ENCODE measurements around the gene RPLP1.
A peak's percentile ranks its signal among the peaks of the same experiment; 100 is the strongest.

Gene RPLP1

DNA sequence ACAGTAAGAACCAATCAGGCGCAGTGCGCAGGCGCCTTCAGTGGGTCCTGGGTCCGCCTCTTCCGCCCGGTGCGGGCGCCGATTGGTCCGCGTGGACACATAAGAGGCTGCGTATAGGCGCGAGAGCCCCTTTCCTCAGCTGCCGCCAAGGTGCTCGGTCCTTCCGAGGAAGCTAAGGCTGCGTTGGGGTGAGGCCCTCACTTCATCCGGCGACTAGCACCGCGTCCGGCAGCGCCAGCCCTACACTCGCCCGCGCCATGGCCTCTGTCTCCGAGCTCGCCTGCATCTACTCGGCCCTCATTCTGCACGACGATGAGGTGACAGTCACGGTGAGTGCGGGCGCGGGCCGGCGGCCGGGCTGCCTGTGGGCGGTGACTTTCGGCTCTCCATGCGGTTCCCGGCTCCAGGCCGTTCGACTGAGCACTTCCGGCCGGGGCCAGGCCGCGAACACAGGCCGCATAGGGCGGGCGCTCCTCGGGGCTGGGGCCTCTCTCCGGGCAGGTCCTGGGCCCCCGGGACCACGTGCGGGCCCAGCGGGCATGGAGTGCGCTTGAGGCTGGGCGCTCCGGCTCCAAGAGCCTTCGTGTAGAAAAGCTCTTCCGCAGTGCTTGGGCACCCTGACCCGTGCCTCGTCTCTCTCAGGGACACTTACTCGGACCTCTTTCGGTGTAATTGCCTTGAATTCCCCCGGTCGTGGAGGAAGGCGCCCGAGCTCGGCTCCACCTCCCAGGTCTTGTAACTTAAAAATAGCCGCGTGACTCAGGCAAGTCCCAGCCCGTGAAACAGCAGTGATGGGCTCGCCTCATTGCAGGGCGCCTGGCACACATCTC is at the start of gene RPLP1:
RPLP1 (plus strand) TSS at position 127 of the 830 bp plus-strand sequence; CDS start at position 258, 131 bp downstream.
- Histone ChIP-seq H3K4me1 (ENCODE audit: control insufficient read depth, insufficient read depth, low read length, unreplicated experiment) (peaks cover 31% of the 10 kb centered on the region), H3K79me2 (ENCODE audit: control insufficient read depth, insufficient read depth, low read length, unreplicated experiment) (peaks cover 39% of the 10 kb centered on the region), H2AFZ (ENCODE audit: low read length, unreplicated experiment) (peak within 1 kb of the TSS; percentile 96), H3K27me3 (ENCODE audit: insufficient read depth, low read length) (no peaks in the 10 kb centered on the region), H3K36me3 (ENCODE audit: insufficient read depth, low read length) (peaks cover 46% of the 10 kb centered on the region), H3K4me3 (ENCODE audit: low read depth, low read length) (peak within 1 kb of the TSS; percentile 81), H3K27ac (ENCODE audit: low read depth, low read length) (peak within 1 kb of the TSS; percentile 74)

DNA sequence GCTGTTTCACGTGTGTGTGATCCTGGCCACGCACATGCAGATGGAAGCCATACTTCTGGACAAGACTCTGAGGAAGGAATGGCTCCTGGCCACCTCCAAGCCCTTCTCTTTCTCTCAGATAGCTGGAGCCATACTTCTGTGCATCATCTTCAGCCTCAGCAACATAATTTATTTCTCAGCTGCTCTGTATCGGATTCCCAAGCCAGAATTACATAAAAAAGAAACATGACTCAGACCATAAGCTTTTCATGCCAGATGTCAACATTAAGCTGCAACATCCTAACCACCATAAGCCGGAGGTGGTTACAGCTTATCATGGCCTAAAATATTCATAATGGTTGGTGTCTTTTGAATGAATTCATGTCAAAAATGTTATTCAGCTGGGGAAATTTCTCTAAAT is 49.0 kb upstream of the RPLP1 start:
- peaks cover 28% of the 10 kb centered on the region for H3K4me1 ChIP-seq (ENCODE audit: control insufficient read depth, insufficient read depth, low read length, unreplicated experiment)
- H3K27me3 ChIP-seq (ENCODE audit: insufficient read depth, low read length): no peaks in the 10 kb centered on the region
- H3K27ac ChIP-seq (ENCODE audit: low read depth, low read length): peak overlapping the region; percentile 42
- no peaks in the 10 kb centered on the region for H3K36me3 ChIP-seq (ENCODE audit: insufficient read depth, low read length)
- no peak overlapping the region; the same call in 1 of the 2 replicates for H3K4me3 ChIP-seq (ENCODE audit: low read depth, low read length)
- no peak overlapping the region for H2AFZ ChIP-seq (ENCODE audit: low read length, unreplicated experiment)
- no peaks in the 10 kb centered on the region for H3K79me2 ChIP-seq (ENCODE audit: control insufficient read depth, insufficient read depth, low read length, unreplicated experiment)

DNA sequence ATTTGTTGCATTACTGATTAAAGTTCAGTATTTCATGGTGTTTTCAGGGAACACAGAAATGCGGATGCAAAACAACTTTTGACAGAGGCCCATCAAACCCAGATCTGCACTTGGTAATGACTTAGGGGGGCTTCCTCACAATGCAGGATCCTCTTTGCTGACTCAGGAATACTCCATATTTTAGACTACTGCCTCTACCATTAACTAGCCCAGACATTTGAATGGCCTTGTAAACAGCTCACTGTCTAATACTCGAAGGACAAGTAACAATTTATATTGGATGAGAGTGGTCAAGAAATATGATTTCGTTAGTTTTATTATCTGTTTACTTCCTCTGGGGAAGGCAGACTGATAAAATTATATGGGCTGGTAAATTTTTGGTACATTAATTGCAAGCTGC is 47.5 kb upstream of the RPLP1 start:
- Histone ChIP-seq H3K27me3 (ENCODE audit: insufficient read depth, low read length) (no peaks in the 10 kb centered on the region), H3K79me2 (ENCODE audit: control insufficient read depth, insufficient read depth, low read length, unreplicated experiment) (peaks cover under 1% of the 10 kb centered on the region), H3K4me3 (ENCODE audit: low read depth, low read length) (no peak overlapping the region), H3K27ac (ENCODE audit: low read depth, low read length) (no peak overlapping the region), H3K4me1 (ENCODE audit: control insufficient read depth, insufficient read depth, low read length, unreplicated experiment) (peaks cover 20% of the 10 kb centered on the region), H3K36me3 (ENCODE audit: insufficient read depth, low read length) (no peaks in the 10 kb centered on the region), H2AFZ (ENCODE audit: low read length, unreplicated experiment) (no peak overlapping the region)

DNA sequence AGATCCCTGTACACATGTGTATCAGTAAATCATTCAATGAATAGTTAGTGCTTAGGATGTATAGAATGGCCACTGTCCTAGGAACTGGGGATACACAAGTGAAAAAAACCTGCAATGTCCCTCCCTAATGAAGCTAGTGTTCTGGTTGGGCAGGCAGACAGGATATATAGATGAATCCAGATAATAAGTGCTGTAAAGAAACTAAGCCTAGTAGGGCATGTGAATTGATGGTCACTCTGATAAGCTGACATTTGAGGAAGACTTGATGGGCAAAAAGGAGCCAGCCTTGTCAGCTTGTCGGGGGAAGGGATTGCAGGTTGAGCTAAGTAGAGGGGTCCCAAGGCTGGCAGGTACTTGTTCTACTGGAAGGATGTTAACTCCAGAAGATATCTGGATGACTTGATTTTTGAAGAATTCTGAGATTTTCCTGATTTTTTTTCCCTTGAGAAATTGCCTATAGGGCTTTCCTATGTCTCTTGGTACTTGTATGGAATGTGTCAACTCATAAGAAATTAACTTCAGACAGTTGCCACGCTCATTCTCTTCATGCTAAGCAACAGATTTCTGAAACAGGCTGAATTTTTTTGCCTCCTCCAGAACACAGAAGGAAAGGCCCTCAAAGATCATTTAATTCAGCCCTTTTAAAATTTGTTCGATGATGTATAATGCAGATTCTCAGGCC is 44.8 kb upstream of the RPLP1 start:
- H3K36me3 ChIP-seq (ENCODE audit: insufficient read depth, low read length): no peaks in the 10 kb centered on the region
- peaks cover 4% of the 10 kb centered on the region for H3K79me2 ChIP-seq (ENCODE audit: control insufficient read depth, insufficient read depth, low read length, unreplicated experiment)
- no peak overlapping the region for H2AFZ ChIP-seq (ENCODE audit: low read length, unreplicated experiment)
- peaks cover 21% of the 10 kb centered on the region for H3K4me1 ChIP-seq (ENCODE audit: control insufficient read depth, insufficient read depth, low read length, unreplicated experiment)
- H3K27ac ChIP-seq (ENCODE audit: low read depth, low read length): no peak overlapping the region
- H3K4me3 ChIP-seq (ENCODE audit: low read depth, low read length): no peak overlapping the region
- no peaks in the 10 kb centered on the region for H3K27me3 ChIP-seq (ENCODE audit: insufficient read depth, low read length)

DNA sequence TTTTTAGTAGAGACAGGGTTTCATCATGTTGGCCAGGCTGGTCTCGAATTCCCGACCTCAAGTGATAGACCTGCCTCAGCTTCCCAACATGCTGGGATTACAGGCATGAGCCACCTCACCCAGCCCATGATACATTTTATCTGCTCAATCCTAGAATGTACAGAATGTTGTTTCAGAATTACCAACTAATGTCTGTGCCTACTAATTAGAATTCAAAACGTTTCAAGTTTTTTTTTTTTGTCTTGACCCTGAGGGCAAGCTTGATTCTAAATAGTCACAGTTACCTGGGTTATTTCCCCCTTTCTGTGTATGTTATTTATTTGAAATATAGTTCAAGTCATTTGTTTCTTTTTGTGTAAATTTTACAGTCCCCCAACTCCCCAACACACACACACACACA is 43.8 kb upstream of the RPLP1 start:
- H2AFZ ChIP-seq (ENCODE audit: low read length, unreplicated experiment): no peak overlapping the region
- no peak overlapping the region for H3K27ac ChIP-seq (ENCODE audit: low read depth, low read length)
- H3K79me2 ChIP-seq (ENCODE audit: control insufficient read depth, insufficient read depth, low read length, unreplicated experiment): peaks cover 9% of the 10 kb centered on the region
- H3K4me1 ChIP-seq (ENCODE audit: control insufficient read depth, insufficient read depth, low read length, unreplicated experiment): peaks cover 22% of the 10 kb centered on the region
- no peak overlapping the region for H3K4me3 ChIP-seq (ENCODE audit: low read depth, low read length)
- no peaks in the 10 kb centered on the region for H3K36me3 ChIP-seq (ENCODE audit: insufficient read depth, low read length)
- H3K27me3 ChIP-seq (ENCODE audit: insufficient read depth, low read length): no peaks in the 10 kb centered on the region

DNA sequence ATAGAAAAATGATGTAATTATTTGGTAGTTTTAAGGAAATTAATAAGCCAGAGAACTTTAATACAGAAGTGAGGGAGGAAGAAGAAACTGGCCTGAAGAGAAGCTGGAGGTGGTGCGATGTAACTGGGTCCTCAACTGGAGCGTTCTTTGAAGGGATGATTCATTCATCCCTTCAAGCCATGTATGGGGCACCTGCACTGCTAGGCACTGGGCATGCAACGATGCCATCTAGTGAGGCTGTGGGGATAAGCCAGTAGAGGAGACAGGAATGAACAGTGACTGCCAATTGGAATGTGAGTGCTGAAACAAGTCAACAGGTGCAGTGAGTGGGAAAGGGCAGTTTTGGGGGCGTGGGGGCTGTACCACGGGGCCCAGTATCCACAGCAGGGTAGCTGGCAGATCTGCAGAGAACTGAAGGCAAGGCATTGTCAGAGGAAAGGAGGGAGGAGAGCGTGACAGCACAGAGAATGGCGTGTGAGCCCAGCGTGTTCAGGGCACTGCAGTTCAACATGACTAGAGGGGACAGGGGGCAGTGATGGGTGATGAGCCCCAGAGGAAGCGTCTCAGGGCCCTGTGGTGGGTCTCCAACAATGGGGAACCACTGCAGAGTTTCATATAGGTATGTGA is 42.3 kb upstream of the RPLP1 start:
- no peak overlapping the region for H3K4me3 ChIP-seq (ENCODE audit: low read depth, low read length)

DNA sequence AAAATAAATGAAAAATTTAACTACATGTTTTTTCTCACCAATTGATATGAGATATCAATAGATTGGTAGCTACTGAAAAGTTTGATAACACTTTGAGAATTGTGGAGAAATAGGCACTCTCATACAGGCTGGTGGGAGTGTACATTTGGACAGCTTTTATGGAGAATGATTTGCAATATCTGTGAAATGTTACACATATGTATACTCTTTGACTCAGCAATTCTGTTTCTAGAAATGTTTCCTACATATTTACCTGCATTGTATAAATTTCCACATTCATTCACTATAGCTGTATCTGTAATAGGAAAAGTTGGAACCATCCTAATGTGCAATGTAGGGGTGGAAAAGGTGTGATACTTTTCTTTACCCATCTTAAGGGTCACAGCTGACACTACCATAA is 40.3 kb upstream of the RPLP1 start:
- peaks cover 24% of the 10 kb centered on the region for H3K4me1 ChIP-seq (ENCODE audit: control insufficient read depth, insufficient read depth, low read length, unreplicated experiment)
- peaks cover 30% of the 10 kb centered on the region for H3K79me2 ChIP-seq (ENCODE audit: control insufficient read depth, insufficient read depth, low read length, unreplicated experiment)
- no peak overlapping the region for H3K27ac ChIP-seq (ENCODE audit: low read depth, low read length)
- H3K4me3 ChIP-seq (ENCODE audit: low read depth, low read length): no peak overlapping the region
- no peaks in the 10 kb centered on the region for H3K36me3 ChIP-seq (ENCODE audit: insufficient read depth, low read length)
- no peaks in the 10 kb centered on the region for H3K27me3 ChIP-seq (ENCODE audit: insufficient read depth, low read length)
- H2AFZ ChIP-seq (ENCODE audit: low read length, unreplicated experiment): no peak overlapping the region

More for the DNA sequence above, 42.3 kb upstream of the RPLP1 start:
- H3K4me1 ChIP-seq (ENCODE audit: control insufficient read depth, insufficient read depth, low read length, unreplicated experiment): peaks cover 14% of the 10 kb centered on the region
- no peaks in the 10 kb centered on the region for H3K27me3 ChIP-seq (ENCODE audit: insufficient read depth, low read length)
- H3K36me3 ChIP-seq (ENCODE audit: insufficient read depth, low read length): no peaks in the 10 kb centered on the region
- H3K27ac ChIP-seq (ENCODE audit: low read depth, low read length): no peak overlapping the region
- no peak overlapping the region for H2AFZ ChIP-seq (ENCODE audit: low read length, unreplicated experiment)
- H3K79me2 ChIP-seq (ENCODE audit: control insufficient read depth, insufficient read depth, low read length, unreplicated experiment): peaks cover 11% of the 10 kb centered on the region

DNA sequence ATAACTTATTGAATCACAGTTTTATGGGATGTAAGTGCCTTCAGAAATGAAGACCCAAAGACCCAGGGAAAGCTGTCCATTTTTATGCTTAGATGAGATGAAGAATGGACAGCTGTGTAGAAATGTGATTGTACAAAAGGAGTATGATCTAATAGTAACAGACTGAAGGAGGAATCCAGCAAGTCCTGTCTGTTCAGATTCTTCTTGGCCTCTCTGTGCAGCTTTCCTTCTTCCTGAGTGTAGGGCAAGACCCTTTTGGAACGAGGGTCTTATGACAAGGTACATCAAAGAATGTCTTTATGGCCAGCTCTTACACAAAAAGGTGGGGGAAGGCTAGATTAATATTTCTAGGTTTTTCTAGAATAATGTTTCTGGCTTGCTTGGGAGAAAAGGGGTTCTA is 39.9 kb upstream of the RPLP1 start:
- Histone ChIP-seq H3K4me3 (ENCODE audit: low read depth, low read length) (no peak overlapping the region), H3K36me3 (ENCODE audit: insufficient read depth, low read length) (no peaks in the 10 kb centered on the region), H3K4me1 (ENCODE audit: control insufficient read depth, insufficient read depth, low read length, unreplicated experiment) (peaks cover 28% of the 10 kb centered on the region), H3K27ac (ENCODE audit: low read depth, low read length) (peak overlapping the region; percentile 86; the same call in 1 of the 2 replicates), H3K79me2 (ENCODE audit: control insufficient read depth, insufficient read depth, low read length, unreplicated experiment) (peaks cover 34% of the 10 kb centered on the region), H3K27me3 (ENCODE audit: insufficient read depth, low read length) (no peaks in the 10 kb centered on the region), H2AFZ (ENCODE audit: low read length, unreplicated experiment) (no peak overlapping the region)

DNA sequence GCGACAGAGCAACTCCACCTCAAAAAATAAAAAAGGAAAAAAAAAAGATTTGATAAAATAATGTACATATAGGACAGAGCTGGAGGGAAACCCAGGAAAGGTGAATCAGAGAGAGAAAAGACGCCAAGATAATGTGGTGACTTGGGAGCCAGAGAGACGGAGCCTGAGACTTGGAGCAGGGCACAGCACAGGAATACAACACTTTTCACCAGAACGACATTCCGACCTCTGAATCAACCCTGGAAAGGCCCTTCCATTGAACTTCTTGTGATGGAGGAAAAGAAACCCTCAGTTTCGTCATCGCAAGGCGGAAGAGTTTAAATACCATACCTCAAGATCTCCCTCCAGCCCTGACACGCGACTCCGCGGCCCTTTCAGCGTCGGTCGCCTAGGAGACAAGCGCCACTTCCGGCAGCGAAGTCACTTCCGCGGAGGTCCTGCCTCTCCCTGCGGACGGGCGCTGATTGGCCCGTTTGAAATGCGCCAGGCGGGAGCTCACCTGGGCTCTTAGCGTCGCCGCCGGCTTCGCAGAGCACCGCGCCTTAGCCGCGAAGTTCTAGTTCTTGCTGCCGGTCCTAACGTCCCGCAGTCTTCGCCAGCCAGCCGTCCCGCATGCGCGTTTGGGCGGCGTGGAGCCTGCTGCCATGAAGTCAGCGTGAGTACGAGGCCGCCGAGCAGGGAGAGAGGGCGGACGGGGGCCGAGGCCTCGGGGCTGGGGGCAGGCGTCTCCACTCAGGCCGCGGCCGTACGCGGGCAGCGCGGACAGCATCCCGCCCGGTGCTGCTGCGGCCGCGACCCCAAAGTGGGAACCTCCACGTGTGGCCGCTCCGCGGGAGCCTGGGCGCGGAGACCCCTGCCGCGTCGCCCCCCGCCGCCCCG is 38.6 kb upstream of the RPLP1 start, which contains the start of gene KIF23:
KIF23 (plus strand) TSS at position 528 of the 879 bp plus-strand sequence; CDS start at position 645, 117 bp downstream.
- Histone ChIP-seq H3K27ac (ENCODE audit: low read depth, low read length) (peak within 1 kb of the TSS; percentile 86), H3K4me3 (ENCODE audit: low read depth, low read length) (peak within 1 kb of the TSS; percentile 82), H3K79me2 (ENCODE audit: control insufficient read depth, insufficient read depth, low read length, unreplicated experiment) (peaks cover 48% of the 10 kb centered on the region), H3K27me3 (ENCODE audit: insufficient read depth, low read length) (no peaks in the 10 kb centered on the region), H3K4me1 (ENCODE audit: control insufficient read depth, insufficient read depth, low read length, unreplicated experiment) (peaks cover 33% of the 10 kb centered on the region), H3K36me3 (ENCODE audit: insufficient read depth, low read length) (0 out of 2 replicates have a peak, but pooled peaks cover 3% of the 10 kb centered on the region), H2AFZ (ENCODE audit: low read length, unreplicated experiment) (peak within 1 kb of the TSS; percentile 0)

DNA sequence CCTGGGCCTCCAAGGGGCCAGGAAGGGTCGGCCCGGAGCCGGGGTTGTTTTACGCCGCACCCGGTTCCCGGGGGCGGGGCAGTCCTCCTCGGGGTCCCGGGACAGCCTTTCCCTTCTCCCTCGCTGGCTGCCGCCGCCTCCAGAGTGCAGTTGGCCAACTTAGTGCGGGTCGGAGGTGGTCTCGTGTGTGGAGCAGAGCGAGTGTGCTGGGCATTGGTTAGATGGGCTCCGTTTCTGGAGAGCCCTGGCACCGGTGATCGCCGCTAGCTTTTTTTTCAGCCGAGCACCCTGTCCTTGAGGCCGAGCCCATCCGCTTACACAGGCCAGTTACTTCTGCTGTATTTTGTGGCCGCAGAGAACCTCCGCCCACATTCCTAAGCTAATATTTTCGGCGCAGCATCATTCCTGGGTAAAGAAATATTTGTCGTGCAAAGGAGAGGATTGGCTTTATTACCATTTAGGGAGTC is 37.9 kb upstream of the RPLP1 start:
- Histone ChIP-seq H3K79me2 (ENCODE audit: control insufficient read depth, insufficient read depth, low read length, unreplicated experiment) (peaks cover 55% of the 10 kb centered on the region), H2AFZ (ENCODE audit: low read length, unreplicated experiment) (peak overlapping the region; percentile 0)

More for the DNA sequence above, 37.9 kb upstream of the RPLP1 start:
- Histone ChIP-seq H3K27ac (ENCODE audit: low read depth, low read length) (peak overlapping the region; percentile 86), H3K36me3 (ENCODE audit: insufficient read depth, low read length) (peaks cover 3% of the 10 kb centered on the region; the same call in 1 of the 2 replicates), H3K27me3 (ENCODE audit: insufficient read depth, low read length) (no peaks in the 10 kb centered on the region), H3K4me1 (ENCODE audit: control insufficient read depth, insufficient read depth, low read length, unreplicated experiment) (peaks cover 33% of the 10 kb centered on the region), H3K4me3 (ENCODE audit: low read depth, low read length) (peak overlapping the region; percentile 82)
